Measurements from ENCODE around the gene GLRX2. TPM values are rescaled to one million over a fixed set of nuclear protein-coding genes. Genes with fewer than 3 reads are reported as not detected.

The GLRX2 gene
- polyA plus RNA-seq, 3 donors = 4.2 to 16.1 (median 15.2) TPM

GRCh38 chr1:193115629-193116227 is 10.5 kb upstream of the GLRX2 start:
- no peaks in the 10 kb centered on the region for H3K27me3 ChIP-seq (ENCODE audit: control insufficient read depth in 2 of 2, insufficient read depth in 2 of 2, low read length in 2 of 2)
- H3K9me3 ChIP-seq (replicated peaks in 1 of 2; ENCODE audit: control insufficient read depth in 1 of 2, insufficient read depth in 1 of 2, low read length in 2 of 2) = no peaks in the 10 kb centered on the region
- no peaks in the 10 kb centered on the region for H3K36me3 ChIP-seq (replicated peaks in 1 of 2; ENCODE audit: control insufficient read depth in 1 of 2, insufficient read depth in 2 of 2, low read length in 2 of 2)
- peaks cover 17% of the 10 kb centered on the region for H3K4me1 Mint-ChIP-seq
- no peaks in the 10 kb centered on the region for H3K36me3 Mint-ChIP-seq
- peaks cover 0 to 2% (median 0%) of the 10 kb centered on the region in 7 donors for H3K9me3 Mint-ChIP-seq
- H3K79me2 ChIP-seq (ENCODE audit: insufficient read depth, low read length) = no peaks in the 10 kb centered on the region
- no peak overlapping the region for H3K4me3 Mint-ChIP-seq
- WGBS (ENCODE audit: insufficient coverage) = no CpG with 5 or more reads among the region's 1 CpG
- H3K9ac ChIP-seq (ENCODE audit: insufficient read depth, low read length, poor library complexity, severe bottlenecking) = no peak overlapping the region
- TF ChIP-seq, protein P1, sequence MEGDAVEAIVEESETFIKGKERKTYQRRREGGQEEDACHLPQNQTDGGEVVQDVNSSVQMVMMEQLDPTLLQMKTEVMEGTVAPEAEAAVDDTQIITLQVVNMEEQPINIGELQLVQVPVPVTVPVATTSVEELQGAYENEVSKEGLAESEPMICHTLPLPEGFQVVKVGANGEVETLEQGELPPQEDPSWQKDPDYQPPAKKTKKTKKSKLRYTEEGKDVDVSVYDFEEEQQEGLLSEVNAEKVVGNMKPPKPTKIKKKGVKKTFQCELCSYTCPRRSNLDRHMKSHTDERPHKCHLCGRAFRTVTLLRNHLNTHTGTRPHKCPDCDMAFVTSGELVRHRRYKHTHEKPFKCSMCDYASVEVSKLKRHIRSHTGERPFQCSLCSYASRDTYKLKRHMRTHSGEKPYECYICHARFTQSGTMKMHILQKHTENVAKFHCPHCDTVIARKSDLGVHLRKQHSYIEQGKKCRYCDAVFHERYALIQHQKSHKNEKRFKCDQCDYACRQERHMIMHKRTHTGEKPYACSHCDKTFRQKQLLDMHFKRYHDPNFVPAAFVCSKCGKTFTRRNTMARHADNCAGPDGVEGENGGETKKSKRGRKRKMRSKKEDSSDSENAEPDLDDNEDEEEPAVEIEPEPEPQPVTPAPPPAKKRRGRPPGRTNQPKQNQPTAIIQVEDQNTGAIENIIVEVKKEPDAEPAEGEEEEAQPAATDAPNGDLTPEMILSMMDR (IDR thresholded peaks at IDR 0.05) = no peak
- H3K4me2 ChIP-seq (replicated peaks; ENCODE audit: extremely low read depth, low read length, poor library complexity, severe bottlenecking) = no peak overlapping the region
- H3K4me3 ChIP-seq (replicated peaks in 1 of 3; ENCODE audit: low read depth in 2 of 3, low read length in 3 of 3) = no peak overlapping the region
- H3K27ac Mint-ChIP-seq = peak overlapping the region in 2 of 7 donors; percentile 24 to 30
- peaks cover 12 to 14% of the 10 kb centered on the region in 2 donors for H3K4me1 ChIP-seq (ENCODE audit: control insufficient read depth in 1 of 2, insufficient read depth in 2 of 2, low read length in 2 of 2)
- no peak overlapping the region for H2AFZ ChIP-seq (ENCODE audit: insufficient read depth, low read depth, low read length, poor library complexity, severe bottlenecking)
- no peaks in the 10 kb centered on the region for H4K20me1 ChIP-seq (ENCODE audit: insufficient read depth, low read length)
- H3K27ac ChIP-seq (ENCODE audit: low read depth in 1 of 2, low read length in 2 of 2) = no peak overlapping the region
- peaks cover 1 to 7% (median 2%) of the 10 kb centered on the region in 3 donors for H3K27me3 Mint-ChIP-seq (ENCODE audit: low read depth in 3 of 3)
- intact Hi-C loops (cut with micrococcal nuclease) = no loop called here
- DNase-seq = peak in 1 of 3 donors; percentile 17

GRCh38 chr1:193114485-193115095 is 9.4 kb upstream of the GLRX2 start:
- Mint-ChIP-seq H3K27ac (no peak overlapping the region), H3K4me3 (no peak overlapping the region)

More at GRCh38 chr1:193114485-193115095, 9.4 kb upstream of the GLRX2 start:
- no CpG with 5 or more reads among the region's 6 CpGs for WGBS (ENCODE audit: insufficient coverage)
- Histone ChIP-seq H3K9ac (ENCODE audit: insufficient read depth, low read length, poor library complexity, severe bottlenecking) (no peak overlapping the region), H3K27ac (ENCODE audit: low read depth in 1 of 2, low read length in 2 of 2) (no peak overlapping the region), H3K4me1 (ENCODE audit: control insufficient read depth in 1 of 2, insufficient read depth in 2 of 2, low read length in 2 of 2) (peaks cover 12 to 14% of the 10 kb centered on the region in 2 donors), H2AFZ (ENCODE audit: insufficient read depth, low read depth, low read length, poor library complexity, severe bottlenecking) (peak overlapping the region; percentile 25), H3K79me2 (ENCODE audit: insufficient read depth, low read length) (no peaks in the 10 kb centered on the region), H3K9me3 (replicated peaks in 1 of 2; ENCODE audit: control insufficient read depth in 1 of 2, insufficient read depth in 1 of 2, low read length in 2 of 2) (no peaks in the 10 kb centered on the region), H3K4me2 (replicated peaks; ENCODE audit: extremely low read depth, low read length, poor library complexity, severe bottlenecking) (no peak overlapping the region), H3K4me3 (replicated peaks in 1 of 3; ENCODE audit: low read depth in 2 of 3, low read length in 3 of 3) (no peak overlapping the region), H4K20me1 (ENCODE audit: insufficient read depth, low read length) (no peaks in the 10 kb centered on the region), H3K36me3 (replicated peaks in 1 of 2; ENCODE audit: control insufficient read depth in 1 of 2, insufficient read depth in 2 of 2, low read length in 2 of 2) (no peaks in the 10 kb centered on the region), H3K27me3 (ENCODE audit: control insufficient read depth in 2 of 2, insufficient read depth in 2 of 2, low read length in 2 of 2) (no peaks in the 10 kb centered on the region)
- TF ChIP-seq, protein P1 (IDR thresholded peaks at IDR 0.05) = no peak
- no peak for DNase-seq
- H3K9me3 Mint-ChIP-seq = peaks cover 0 to 2% (median 0%) of the 10 kb centered on the region in 7 donors
- H3K4me1 Mint-ChIP-seq = peaks cover 17% of the 10 kb centered on the region
- H3K27me3 Mint-ChIP-seq (ENCODE audit: low read depth in 3 of 3) = peaks cover 1 to 5% (median 2%) of the 10 kb centered on the region in 3 donors
- intact Hi-C loops (cut with micrococcal nuclease) = no loop called here
- no peaks in the 10 kb centered on the region for H3K36me3 Mint-ChIP-seq
